GM12865 (cell line): ENCODE results near the gene POU2F1.
"Not testable (repeated sequence)": the region's sequence is repeated elsewhere in the genome, so short reads cannot be mapped to it uniquely, and the experiment has no call there.

Source experiments
- DNase-seq: peaks from one replicate; pipeline ENCODE4 v3.0.0; 2010; ENCODE audit warnings: low read depth
- H3K4me3 ChIP-seq: 2 replicates; pipeline ENCODE4 v1.5.1; 2011; ENCODE audit warnings: mild to moderate bottlenecking, low read depth, low read length, control low read depth
- TF ChIP-seq, protein P1 (sequence below): IDR thresholded peaks from 2 replicates; pipeline ENCODE4 v1.5.1; 2011; ENCODE audit warnings: low read length, control low read depth, low read depth, inconsistent platforms; ENCODE audit not compliant: insufficient read depth; ENCODE audit errors: missing control alignments

Gene POU2F1

DNA sequence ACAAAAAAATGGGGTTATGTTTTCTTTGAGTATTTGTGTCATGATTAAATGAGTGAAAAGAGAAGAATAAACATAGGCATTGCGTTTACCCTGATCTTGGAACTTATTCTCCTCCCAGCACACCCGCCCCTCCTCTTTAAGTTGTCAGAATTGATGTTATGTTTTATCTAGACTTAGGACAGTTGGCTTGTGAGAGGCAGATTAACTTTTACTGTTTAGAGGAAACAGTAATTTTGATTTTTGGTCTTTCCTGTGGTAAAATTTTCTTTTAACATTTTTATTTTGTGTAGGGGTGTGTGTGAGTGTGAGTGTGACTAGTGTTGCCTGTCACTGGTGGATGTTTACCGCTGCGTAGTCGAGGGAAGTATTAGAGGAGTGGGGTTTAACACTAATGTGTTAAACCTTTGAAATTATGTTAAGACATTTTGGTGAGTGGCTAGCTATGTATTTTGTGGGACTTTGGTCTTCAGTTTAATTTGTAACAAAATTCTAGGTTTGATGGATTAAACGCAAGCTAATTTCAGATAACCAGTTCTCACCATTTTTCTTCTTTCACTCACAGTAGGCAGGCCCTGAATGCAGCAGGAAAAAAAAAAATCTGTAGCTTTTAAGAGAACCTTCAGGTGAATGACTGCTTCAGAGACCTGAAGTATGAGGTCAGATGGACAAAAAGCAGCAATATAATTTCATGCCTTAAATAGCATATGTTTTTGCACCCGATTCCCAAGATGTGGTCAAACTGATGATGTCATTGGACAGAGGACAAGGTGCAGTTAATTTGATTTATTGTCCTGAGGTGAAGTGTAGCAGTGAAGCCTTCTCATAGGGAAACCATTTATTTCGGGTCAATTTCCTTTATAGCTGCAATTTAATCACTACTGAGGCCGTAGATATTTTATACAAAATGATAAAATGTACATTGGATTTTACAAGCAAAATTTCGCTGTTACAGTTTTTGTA, 2.7 kb downstream of the POU2F1 start:
- no peak for DNase-seq
- TF ChIP-seq, protein P1, sequence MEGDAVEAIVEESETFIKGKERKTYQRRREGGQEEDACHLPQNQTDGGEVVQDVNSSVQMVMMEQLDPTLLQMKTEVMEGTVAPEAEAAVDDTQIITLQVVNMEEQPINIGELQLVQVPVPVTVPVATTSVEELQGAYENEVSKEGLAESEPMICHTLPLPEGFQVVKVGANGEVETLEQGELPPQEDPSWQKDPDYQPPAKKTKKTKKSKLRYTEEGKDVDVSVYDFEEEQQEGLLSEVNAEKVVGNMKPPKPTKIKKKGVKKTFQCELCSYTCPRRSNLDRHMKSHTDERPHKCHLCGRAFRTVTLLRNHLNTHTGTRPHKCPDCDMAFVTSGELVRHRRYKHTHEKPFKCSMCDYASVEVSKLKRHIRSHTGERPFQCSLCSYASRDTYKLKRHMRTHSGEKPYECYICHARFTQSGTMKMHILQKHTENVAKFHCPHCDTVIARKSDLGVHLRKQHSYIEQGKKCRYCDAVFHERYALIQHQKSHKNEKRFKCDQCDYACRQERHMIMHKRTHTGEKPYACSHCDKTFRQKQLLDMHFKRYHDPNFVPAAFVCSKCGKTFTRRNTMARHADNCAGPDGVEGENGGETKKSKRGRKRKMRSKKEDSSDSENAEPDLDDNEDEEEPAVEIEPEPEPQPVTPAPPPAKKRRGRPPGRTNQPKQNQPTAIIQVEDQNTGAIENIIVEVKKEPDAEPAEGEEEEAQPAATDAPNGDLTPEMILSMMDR, result no peak

DNA sequence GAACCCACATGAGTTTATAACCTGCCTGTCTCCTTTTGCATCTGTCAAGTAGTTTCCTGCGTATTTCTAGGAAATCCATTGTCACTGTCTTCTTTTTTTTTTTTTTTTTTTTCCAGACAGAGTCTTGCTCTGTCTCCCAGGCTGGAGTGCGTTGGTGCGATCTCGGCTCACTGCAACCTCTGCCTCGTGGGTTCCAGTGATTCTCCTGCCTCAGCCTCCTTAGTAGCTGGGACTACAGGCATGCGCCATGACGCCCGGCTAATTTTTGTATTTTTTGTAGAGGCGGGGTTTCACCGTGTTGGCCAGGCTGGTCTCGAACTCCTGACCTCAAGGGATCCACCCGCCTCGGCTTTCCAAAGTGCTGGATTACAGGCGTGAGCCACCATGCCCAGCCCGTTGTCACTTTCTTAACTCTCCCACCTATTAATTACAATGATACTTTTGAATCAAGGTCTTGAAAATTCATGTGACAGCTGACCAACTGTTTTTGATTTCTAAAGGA, 4.1 kb downstream of the POU2F1 start:
- not testable (repeated sequence) for DNase-seq, H3K4me3 ChIP-seq

More for the DNA sequence above, 2.7 kb downstream of the POU2F1 start:
- peak overlapping the region; percentile 89 for H3K4me3 ChIP-seq

DNA sequence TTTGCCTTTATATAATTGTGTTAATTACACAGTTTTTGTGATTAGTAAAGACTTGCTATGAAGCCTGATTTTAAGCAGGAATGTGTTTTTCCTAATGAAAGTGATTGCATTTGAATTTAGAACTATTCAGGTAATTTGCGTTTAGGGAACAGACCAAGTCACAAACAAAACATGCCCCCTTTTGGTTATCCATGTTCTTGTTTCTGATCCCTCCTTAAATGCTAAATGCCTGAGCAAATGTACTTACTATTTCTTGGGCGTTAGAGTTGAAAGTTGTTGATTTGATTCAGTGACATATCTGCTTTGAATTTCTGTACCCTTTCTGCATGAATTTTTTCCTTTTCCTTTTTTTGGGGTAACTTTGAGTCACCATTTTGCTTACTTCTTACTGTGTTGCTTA, 5.2 kb downstream of the POU2F1 start:
- no peak for DNase-seq
- TF ChIP-seq, protein P1, result no peak
- H3K4me3 ChIP-seq, result no peak overlapping the region

DNA sequence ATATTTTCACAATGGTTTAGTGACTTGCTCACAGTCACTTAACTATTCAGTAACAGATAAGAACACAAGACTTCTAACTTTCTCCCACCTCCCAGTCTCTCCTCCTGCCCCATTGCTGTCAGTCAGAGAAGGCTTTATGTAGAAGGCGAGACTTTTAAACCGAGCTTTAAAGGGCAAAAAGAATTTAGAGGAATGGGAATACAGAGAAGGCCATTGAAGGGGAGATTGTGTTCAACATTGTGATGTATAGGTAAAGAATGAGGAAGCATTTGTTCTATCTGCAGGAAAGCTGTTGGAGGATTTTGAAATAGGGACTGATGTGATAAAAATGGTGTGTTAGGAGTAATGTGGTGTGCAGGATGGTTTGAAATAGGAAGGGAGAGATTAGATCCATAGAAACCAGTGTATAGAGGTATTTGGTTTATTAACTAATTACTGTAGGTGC, 7.3 kb downstream of the POU2F1 start:
- no peak overlapping the region for H3K4me3 ChIP-seq
- DNase-seq, result no peak
- TF ChIP-seq, protein P1, result no peak

DNA sequence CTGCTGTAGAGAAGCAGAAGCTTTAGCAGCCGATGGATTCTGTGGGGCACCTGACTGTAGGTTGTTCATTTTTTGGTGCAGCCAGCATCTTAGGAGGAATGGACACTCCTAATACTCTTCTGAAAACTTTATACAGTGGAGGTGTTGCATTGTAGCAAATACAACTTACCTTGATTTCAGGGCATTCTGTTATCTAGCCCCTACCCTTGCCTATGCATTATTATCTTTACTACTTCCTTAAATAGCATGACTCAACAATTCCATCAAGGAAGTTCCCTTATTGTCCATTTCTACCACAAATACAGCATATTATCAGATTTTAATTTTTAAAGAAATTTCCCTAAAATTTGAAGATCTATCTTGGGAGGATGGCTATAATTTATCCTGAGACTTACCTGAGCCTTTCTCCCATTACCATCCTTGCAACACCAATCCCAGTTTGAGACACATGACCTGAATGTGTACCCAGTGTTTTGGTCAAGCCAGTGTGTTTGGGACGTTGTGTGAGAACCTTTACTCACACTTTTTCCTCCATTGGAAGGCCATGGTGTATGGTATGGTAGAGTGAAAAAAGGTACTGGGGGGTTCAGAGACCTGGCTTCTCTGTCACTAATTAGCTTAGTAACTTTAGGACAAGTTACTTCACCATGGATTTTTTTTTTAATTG, 9.2 kb downstream of the POU2F1 start:
- no peak for DNase-seq
- TF ChIP-seq, protein P1, result no peak
- H3K4me3 ChIP-seq, result no peak overlapping the region

DNA sequence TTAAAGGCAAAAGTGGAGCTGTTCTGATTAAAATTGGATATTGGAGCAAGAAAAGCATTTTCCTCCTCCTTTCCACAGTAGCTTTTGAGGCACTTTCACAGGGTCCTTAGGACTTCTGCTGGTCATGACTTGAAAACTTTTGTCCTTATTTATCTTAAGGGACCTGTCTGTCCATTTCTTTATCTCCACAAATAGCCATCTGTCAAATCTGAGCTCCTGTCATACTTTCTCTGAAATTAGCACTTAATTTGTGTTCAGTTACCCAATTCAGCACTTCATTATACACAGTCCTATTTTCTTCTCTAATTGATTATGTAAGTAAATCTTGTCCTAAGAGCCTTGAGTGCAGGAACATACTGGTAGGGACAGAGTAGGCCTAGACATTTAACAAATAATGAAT, 9.8 kb downstream of the POU2F1 start:
- H3K4me3 ChIP-seq, result no peak overlapping the region
- no peak for DNase-seq
- TF ChIP-seq, protein P1, result no peak

DNA sequence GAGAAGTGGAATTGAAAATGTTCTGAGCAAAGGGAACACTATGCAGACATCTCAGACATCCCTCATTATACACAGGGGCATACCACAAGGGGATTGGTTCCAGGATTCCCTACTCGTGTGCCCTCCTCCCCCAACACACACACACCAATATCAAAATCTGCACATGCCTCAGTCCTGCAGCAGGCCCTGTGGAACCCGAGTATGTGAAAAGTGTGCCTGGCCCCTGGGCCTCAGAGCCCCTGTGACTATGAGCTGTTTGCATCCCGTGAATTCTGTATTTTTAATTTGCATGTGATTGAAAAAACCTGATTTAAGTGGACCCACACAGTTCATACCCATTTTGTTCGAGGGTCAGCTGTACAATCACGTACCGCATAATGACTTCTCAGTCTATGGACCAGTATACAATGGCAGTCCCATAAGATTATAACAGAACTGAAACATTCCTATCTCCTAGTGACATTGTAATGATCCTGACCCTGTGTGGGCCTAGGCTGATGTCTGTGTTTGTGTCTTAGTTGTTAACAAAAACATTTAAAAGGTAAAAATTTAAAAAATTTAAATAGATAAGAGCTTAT, 11.3 kb downstream of the POU2F1 start:
- no peak overlapping the region for H3K4me3 ChIP-seq
- no peak for DNase-seq
- TF ChIP-seq, protein P1, result no peak
